ENCODE measurements around the gene SAA4.

DNA sequence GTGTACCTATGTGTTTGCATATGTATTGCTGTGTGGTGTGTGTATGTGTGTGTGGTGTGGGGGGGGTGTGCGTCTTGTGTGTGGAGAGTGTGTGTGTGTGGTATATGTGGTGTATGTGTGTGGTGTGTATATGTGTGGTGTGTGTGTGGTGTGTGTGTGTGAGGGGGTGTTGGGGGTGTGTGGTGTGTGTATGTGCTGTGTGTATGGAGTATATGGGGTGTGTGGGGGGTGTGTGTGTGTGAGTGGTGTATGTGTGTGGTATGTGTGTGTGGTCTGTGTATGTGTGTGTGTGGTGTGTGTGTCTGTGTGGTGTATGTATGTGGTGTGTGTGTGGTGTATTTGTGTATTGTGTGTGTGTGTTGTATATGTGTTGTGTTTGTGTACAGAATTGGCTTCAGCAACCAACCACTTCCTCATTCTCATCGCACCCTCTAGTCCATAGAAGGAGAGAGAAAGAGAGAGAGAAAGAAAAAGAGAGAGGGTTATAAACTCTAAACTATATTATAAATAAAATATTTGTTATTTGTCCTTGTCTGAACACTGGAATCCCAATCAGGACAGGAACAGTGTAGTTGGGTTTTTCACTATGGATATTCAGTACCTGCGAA is 13.7 kb downstream of the SAA4 start:
- TF ChIP-seq, protein P1, sequence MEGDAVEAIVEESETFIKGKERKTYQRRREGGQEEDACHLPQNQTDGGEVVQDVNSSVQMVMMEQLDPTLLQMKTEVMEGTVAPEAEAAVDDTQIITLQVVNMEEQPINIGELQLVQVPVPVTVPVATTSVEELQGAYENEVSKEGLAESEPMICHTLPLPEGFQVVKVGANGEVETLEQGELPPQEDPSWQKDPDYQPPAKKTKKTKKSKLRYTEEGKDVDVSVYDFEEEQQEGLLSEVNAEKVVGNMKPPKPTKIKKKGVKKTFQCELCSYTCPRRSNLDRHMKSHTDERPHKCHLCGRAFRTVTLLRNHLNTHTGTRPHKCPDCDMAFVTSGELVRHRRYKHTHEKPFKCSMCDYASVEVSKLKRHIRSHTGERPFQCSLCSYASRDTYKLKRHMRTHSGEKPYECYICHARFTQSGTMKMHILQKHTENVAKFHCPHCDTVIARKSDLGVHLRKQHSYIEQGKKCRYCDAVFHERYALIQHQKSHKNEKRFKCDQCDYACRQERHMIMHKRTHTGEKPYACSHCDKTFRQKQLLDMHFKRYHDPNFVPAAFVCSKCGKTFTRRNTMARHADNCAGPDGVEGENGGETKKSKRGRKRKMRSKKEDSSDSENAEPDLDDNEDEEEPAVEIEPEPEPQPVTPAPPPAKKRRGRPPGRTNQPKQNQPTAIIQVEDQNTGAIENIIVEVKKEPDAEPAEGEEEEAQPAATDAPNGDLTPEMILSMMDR (IDR thresholded peaks at IDR 0.05): no peak
- TF ChIP-seq POLR2A (IDR thresholded peaks at IDR 0.05): no peak

Data from testis (tissue), 2 donors.